ENCODE measurements around the gene XYLT2. TPM values are rescaled to one million over a fixed set of nuclear protein-coding genes. Genes with fewer than 3 reads are reported as not detected.

Gene XYLT2
- total RNA-seq, 3 donors from 2014 or later: 23.8 to 25.0 (median 24.1) TPM

- Mint-ChIP-seq H3K4me1 (ENCODE audit: low read depth) (peaks cover 9% of the 10 kb centered on the region), H3K27me3 (ENCODE audit: low read depth) (no peaks in the 10 kb centered on the region), H3K36me3 (ENCODE audit: insufficient read depth) (peaks cover 2% of the 10 kb centered on the region), H3K9me3 (no peaks in the 10 kb centered on the region), H3K4me3 (no peak overlapping the region)
- no peak for ATAC-seq
- no peak for DNase-seq
Observed at GRCh38 chr17:50360486-50361115, 14.7 kb downstream of the XYLT2 start.

- Mint-ChIP-seq H3K27me3 (ENCODE audit: low read depth) (no peaks in the 10 kb centered on the region), H3K9me3 (no peaks in the 10 kb centered on the region), H3K4me1 (ENCODE audit: low read depth) (peaks cover 9% of the 10 kb centered on the region), H3K36me3 (ENCODE audit: insufficient read depth) (peaks cover 5% of the 10 kb centered on the region), H3K4me3 (peak overlapping the region; percentile 48)
- ATAC-seq (peak; percentile 83 to 92), DNase-seq (peak; percentile 50)
Observed at GRCh38 chr17:50361561-50362480, 15.9 kb downstream of the XYLT2 start.

GRCh38 chr17:50362661-50363060, 16.7 kb downstream of the XYLT2 start:
- no peak for ATAC-seq
- no peaks in the 10 kb centered on the region for H3K27me3 Mint-ChIP-seq (ENCODE audit: low read depth)
- H3K4me1 Mint-ChIP-seq (ENCODE audit: low read depth): peaks cover 9% of the 10 kb centered on the region
- H3K36me3 Mint-ChIP-seq (ENCODE audit: insufficient read depth): peaks cover 8% of the 10 kb centered on the region
- no peak for DNase-seq
- no peaks in the 10 kb centered on the region for H3K9me3 Mint-ChIP-seq
- no peak overlapping the region for H3K4me3 Mint-ChIP-seq

GRCh38 chr17:50363217-50364060, 17.5 kb downstream of the XYLT2 start:
- no peak overlapping the region for H3K4me3 Mint-ChIP-seq
- H3K9me3 Mint-ChIP-seq: no peaks in the 10 kb centered on the region
- DNase-seq: no peak
- H3K27me3 Mint-ChIP-seq (ENCODE audit: low read depth): no peaks in the 10 kb centered on the region
- H3K36me3 Mint-ChIP-seq (ENCODE audit: insufficient read depth): peaks cover 14% of the 10 kb centered on the region
- ATAC-seq: no peak
- H3K4me1 Mint-ChIP-seq (ENCODE audit: low read depth): peaks cover 9% of the 10 kb centered on the region

- Mint-ChIP-seq H3K4me3 (no peak overlapping the region), H3K9me3 (no peaks in the 10 kb centered on the region), H3K36me3 (ENCODE audit: insufficient read depth) (peaks cover 14% of the 10 kb centered on the region), H3K4me1 (ENCODE audit: low read depth) (peaks cover 9% of the 10 kb centered on the region), H3K27me3 (ENCODE audit: low read depth) (no peaks in the 10 kb centered on the region)
- no peak for DNase-seq
- ATAC-seq: no peak
Observed at GRCh38 chr17:50364061-50364458, 18.1 kb downstream of the XYLT2 start.

- DNase-seq (no peak), ATAC-seq (no peak)
- Mint-ChIP-seq H3K4me1 (ENCODE audit: low read depth) (peaks cover 9% of the 10 kb centered on the region), H3K27me3 (ENCODE audit: low read depth) (no peaks in the 10 kb centered on the region), H3K9me3 (no peaks in the 10 kb centered on the region), H3K4me3 (no peak overlapping the region), H3K36me3 (ENCODE audit: insufficient read depth) (peaks cover 17% of the 10 kb centered on the region)
Observed at GRCh38 chr17:50364715-50365114, 18.8 kb downstream of the XYLT2 start.

GRCh38 chr17:50365165-50365564, 19.2 kb downstream of the XYLT2 start:
- ATAC-seq (no peak), DNase-seq (no peak)
- Mint-ChIP-seq H3K4me1 (ENCODE audit: low read depth) (peaks cover 10% of the 10 kb centered on the region), H3K27me3 (ENCODE audit: low read depth) (no peaks in the 10 kb centered on the region), H3K36me3 (ENCODE audit: insufficient read depth) (peaks cover 20% of the 10 kb centered on the region), H3K4me3 (no peak overlapping the region), H3K9me3 (no peaks in the 10 kb centered on the region)

- no peak for DNase-seq
- ATAC-seq: no peak
- Mint-ChIP-seq H3K4me1 (ENCODE audit: low read depth) (peaks cover 15% of the 10 kb centered on the region), H3K9me3 (no peaks in the 10 kb centered on the region), H3K27me3 (ENCODE audit: low read depth) (no peaks in the 10 kb centered on the region), H3K36me3 (ENCODE audit: insufficient read depth) (peaks cover 24% of the 10 kb centered on the region), H3K4me3 (no peak overlapping the region)
Observed at GRCh38 chr17:50365649-50366393, 19.9 kb downstream of the XYLT2 start.

GRCh38 chr17:50367401-50367800, 21.5 kb downstream of the XYLT2 start:
- H3K4me1 Mint-ChIP-seq (ENCODE audit: low read depth): peaks cover 22% of the 10 kb centered on the region
- H3K9me3 Mint-ChIP-seq: no peaks in the 10 kb centered on the region
- DNase-seq (no peak), ATAC-seq (no peak)
- H3K36me3 Mint-ChIP-seq (ENCODE audit: insufficient read depth): peaks cover 32% of the 10 kb centered on the region
- H3K4me3 Mint-ChIP-seq: no peak overlapping the region
- no peaks in the 10 kb centered on the region for H3K27me3 Mint-ChIP-seq (ENCODE audit: low read depth)

- Mint-ChIP-seq H3K36me3 (ENCODE audit: insufficient read depth) (peaks cover 32% of the 10 kb centered on the region), H3K4me3 (no peak overlapping the region), H3K9me3 (no peaks in the 10 kb centered on the region), H3K4me1 (ENCODE audit: low read depth) (peaks cover 28% of the 10 kb centered on the region), H3K27me3 (ENCODE audit: low read depth) (no peaks in the 10 kb centered on the region)
- no peak for DNase-seq
- ATAC-seq: no peak
Observed at GRCh38 chr17:50370052-50370451, 24.1 kb downstream of the XYLT2 start.

GRCh38 chr17:50371526-50371925, 25.6 kb downstream of the XYLT2 start:
- ATAC-seq (no peak), DNase-seq (no peak)
- Mint-ChIP-seq H3K27me3 (ENCODE audit: low read depth) (no peaks in the 10 kb centered on the region), H3K4me1 (ENCODE audit: low read depth) (peaks cover 28% of the 10 kb centered on the region), H3K9me3 (no peaks in the 10 kb centered on the region), H3K4me3 (peak overlapping the region; percentile 99), H3K36me3 (ENCODE audit: insufficient read depth) (peaks cover 29% of the 10 kb centered on the region)

GRCh38 chr17:50372222-50372757, 26.4 kb downstream of the XYLT2 start:
- Mint-ChIP-seq H3K36me3 (ENCODE audit: insufficient read depth) (peaks cover 29% of the 10 kb centered on the region), H3K4me3 (peak overlapping the region; percentile 99), H3K9me3 (no peaks in the 10 kb centered on the region), H3K4me1 (ENCODE audit: low read depth) (peaks cover 28% of the 10 kb centered on the region), H3K27me3 (ENCODE audit: low read depth) (no peaks in the 10 kb centered on the region)
- ATAC-seq (no peak), DNase-seq (no peak)

- H3K4me3 Mint-ChIP-seq: peak within 1 kb of the TSS; percentile 99
- no peaks in the 10 kb centered on the region for H3K27me3 Mint-ChIP-seq (ENCODE audit: low read depth)
- DNase-seq (peak; percentile 73), ATAC-seq (peak; percentile 96 to 97)
- H3K36me3 Mint-ChIP-seq (ENCODE audit: insufficient read depth): peaks cover 23% of the 10 kb centered on the region
- H3K4me1 Mint-ChIP-seq (ENCODE audit: low read depth): peaks cover 28% of the 10 kb centered on the region
- no peaks in the 10 kb centered on the region for H3K9me3 Mint-ChIP-seq
Observed at GRCh38 chr17:50372758-50373556, 27.0 kb downstream of the XYLT2 start, which contains the start of the genes EME1 and MRPL27. TSS of gene EME1 (plus strand) at chr17:50373229. CDS start at chr17:50375209, 1,980 bp downstream. TSS of gene MRPL27 (minus strand) at chr17:50373184. CDS start at chr17:50373170, 14 bp downstream.

All from activated T-cell treated with anti-CD3 and anti-CD28 coated beads, Interleukin-2, amount 50 U/mL, for 4 hours (primary cell).